Measurements from ENCODE around the gene KRR1. TPM values are rescaled to one million over a fixed set of nuclear protein-coding genes. Genes with fewer than 3 reads are reported as not detected.

The KRR1 gene
- total RNA-seq, 1 donor, result 45.6 TPM

DNA sequence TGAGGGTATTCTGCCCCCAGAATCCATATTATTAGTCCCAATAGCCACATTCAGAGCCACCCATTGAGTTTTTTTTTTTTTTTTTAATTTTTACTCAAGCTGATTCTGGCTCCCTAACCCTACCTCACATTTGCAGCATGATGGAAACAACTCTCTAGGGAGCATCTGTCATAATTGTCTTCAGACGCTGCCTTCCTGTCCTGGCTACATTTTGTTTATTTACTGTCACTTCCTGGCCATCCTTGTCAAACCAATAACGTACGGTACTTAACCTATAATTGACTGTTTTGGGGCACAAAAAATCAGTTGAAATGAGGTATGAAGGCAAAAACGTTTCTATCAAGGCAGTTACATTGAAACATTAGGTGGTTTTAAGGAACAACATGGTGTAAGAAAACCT, 28.8 kb downstream of the KRR1 start:
- H2AFZ ChIP-seq (ENCODE audit: low read length), result no peak overlapping the region
- H3K4me3 ChIP-seq (ENCODE audit: insufficient read depth, low read length), result peak overlapping the region; percentile 72
- H3K27ac ChIP-seq (ENCODE audit: low read depth, low read length), result peak overlapping the region; percentile 89
- DNase-seq (ENCODE audit: insufficient read length, low spot score, missing footprints), result no peak
- H3K4me1 ChIP-seq (ENCODE audit: insufficient read depth, low read length), result peaks cover 74% of the 10 kb centered on the region
- peak overlapping the region; percentile 90 for H3K4me2 ChIP-seq (ENCODE audit: insufficient read depth, low read length)
- no peaks in the 10 kb centered on the region for H3K9me3 ChIP-seq (ENCODE audit: low read depth, low read length)
- H3K27me3 ChIP-seq (ENCODE audit: insufficient read depth, low read length), result no peaks in the 10 kb centered on the region
- TF ChIP-seq, protein P1, sequence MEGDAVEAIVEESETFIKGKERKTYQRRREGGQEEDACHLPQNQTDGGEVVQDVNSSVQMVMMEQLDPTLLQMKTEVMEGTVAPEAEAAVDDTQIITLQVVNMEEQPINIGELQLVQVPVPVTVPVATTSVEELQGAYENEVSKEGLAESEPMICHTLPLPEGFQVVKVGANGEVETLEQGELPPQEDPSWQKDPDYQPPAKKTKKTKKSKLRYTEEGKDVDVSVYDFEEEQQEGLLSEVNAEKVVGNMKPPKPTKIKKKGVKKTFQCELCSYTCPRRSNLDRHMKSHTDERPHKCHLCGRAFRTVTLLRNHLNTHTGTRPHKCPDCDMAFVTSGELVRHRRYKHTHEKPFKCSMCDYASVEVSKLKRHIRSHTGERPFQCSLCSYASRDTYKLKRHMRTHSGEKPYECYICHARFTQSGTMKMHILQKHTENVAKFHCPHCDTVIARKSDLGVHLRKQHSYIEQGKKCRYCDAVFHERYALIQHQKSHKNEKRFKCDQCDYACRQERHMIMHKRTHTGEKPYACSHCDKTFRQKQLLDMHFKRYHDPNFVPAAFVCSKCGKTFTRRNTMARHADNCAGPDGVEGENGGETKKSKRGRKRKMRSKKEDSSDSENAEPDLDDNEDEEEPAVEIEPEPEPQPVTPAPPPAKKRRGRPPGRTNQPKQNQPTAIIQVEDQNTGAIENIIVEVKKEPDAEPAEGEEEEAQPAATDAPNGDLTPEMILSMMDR (IDR thresholded peaks at IDR 0.05; ENCODE audit: extremely low read depth, low read depth, low read length), result no peak
- H3K36me3 ChIP-seq (ENCODE audit: insufficient read depth, low read length), result peaks cover 48% of the 10 kb centered on the region
- no peaks in the 10 kb centered on the region for H4K20me1 ChIP-seq (ENCODE audit: insufficient read depth, low read length)
- H3K79me2 ChIP-seq (ENCODE audit: insufficient read depth, low read length), result peaks cover 65% of the 10 kb centered on the region

DNA sequence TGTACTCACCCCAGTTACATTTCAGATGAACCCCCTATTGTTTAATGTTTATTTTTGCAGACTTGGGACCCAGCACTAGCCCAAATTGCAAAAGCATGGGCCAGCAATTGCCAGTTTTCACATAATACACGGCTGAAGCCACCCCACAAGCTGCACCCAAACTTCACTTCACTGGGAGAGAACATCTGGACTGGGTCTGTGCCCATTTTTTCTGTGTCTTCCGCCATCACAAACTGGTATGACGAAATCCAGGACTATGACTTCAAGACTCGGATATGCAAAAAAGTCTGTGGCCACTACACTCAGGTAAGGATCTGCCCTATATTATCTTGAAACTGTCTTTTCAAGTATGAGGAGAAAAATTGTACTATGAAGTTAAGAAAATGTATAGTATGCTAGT, 29.6 kb downstream of the KRR1 start:
- TF ChIP-seq, protein P1 (IDR thresholded peaks at IDR 0.05; ENCODE audit: extremely low read depth, low read depth, low read length), result no peak

DNA sequence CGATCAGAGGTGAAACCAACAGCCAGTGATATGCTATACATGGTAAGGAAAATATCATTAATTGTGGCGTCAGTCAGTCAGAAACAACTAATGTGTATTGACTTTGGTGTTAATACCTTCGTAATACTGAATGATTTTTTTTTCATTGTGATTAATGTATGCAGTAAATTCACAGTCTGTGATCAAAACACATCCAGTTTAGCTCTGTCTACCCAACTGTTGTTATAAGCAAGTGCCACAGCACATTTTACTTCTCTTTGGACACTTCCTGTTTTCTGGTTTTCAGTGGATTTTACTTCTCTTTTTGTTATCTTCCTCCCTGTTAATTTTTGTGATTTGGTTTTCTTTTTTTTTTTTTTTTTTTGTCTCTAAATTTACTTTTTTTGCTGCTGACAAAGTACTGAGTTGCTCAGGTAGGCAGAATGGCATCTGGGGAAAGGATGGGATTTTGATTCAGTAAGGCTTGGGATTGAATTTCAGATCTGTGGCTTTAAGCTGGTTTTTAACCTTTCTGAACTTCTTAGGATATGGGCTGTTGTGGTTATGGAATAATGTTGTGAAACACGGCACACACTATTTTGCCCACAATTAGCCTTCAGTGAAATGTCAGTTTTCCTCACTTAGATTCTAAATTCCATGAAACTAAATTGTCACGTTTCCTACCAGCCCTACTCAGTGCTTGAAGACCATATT, 30.2 kb downstream of the KRR1 start:
- H4K20me1 ChIP-seq (ENCODE audit: insufficient read depth, low read length), result no peaks in the 10 kb centered on the region
- no peak for DNase-seq (ENCODE audit: insufficient read length, low spot score, missing footprints)
- no peaks in the 10 kb centered on the region for H3K9me3 ChIP-seq (ENCODE audit: low read depth, low read length)
- peak overlapping the region; percentile 72 for H3K4me3 ChIP-seq (ENCODE audit: insufficient read depth, low read length)
- H3K4me2 ChIP-seq (ENCODE audit: insufficient read depth, low read length), result peak overlapping the region; percentile 90
- H3K27me3 ChIP-seq (ENCODE audit: insufficient read depth, low read length), result no peaks in the 10 kb centered on the region
- H2AFZ ChIP-seq (ENCODE audit: low read length), result no peak overlapping the region
- peaks cover 60% of the 10 kb centered on the region for H3K4me1 ChIP-seq (ENCODE audit: insufficient read depth, low read length)
- TF ChIP-seq, protein P1 (IDR thresholded peaks at IDR 0.05; ENCODE audit: extremely low read depth, low read depth, low read length), result no peak
- H3K79me2 ChIP-seq (ENCODE audit: insufficient read depth, low read length), result peaks cover 50% of the 10 kb centered on the region
- H3K36me3 ChIP-seq (ENCODE audit: insufficient read depth, low read length), result peaks cover 34% of the 10 kb centered on the region
- H3K27ac ChIP-seq (ENCODE audit: low read depth, low read length), result peak overlapping the region; percentile 89

More for the DNA sequence above, 29.6 kb downstream of the KRR1 start:
- no peak overlapping the region for H2AFZ ChIP-seq (ENCODE audit: low read length)
- H3K36me3 ChIP-seq (ENCODE audit: insufficient read depth, low read length), result peaks cover 39% of the 10 kb centered on the region
- no peak for DNase-seq (ENCODE audit: insufficient read length, low spot score, missing footprints)
- peaks cover 56% of the 10 kb centered on the region for H3K79me2 ChIP-seq (ENCODE audit: insufficient read depth, low read length)
- no peaks in the 10 kb centered on the region for H3K9me3 ChIP-seq (ENCODE audit: low read depth, low read length)
- H3K4me2 ChIP-seq (ENCODE audit: insufficient read depth, low read length), result peak overlapping the region; percentile 90
- H3K4me1 ChIP-seq (ENCODE audit: insufficient read depth, low read length), result peaks cover 65% of the 10 kb centered on the region
- H3K27me3 ChIP-seq (ENCODE audit: insufficient read depth, low read length), result no peaks in the 10 kb centered on the region
- H3K27ac ChIP-seq (ENCODE audit: low read depth, low read length), result peak overlapping the region; percentile 89
- H4K20me1 ChIP-seq (ENCODE audit: insufficient read depth, low read length), result no peaks in the 10 kb centered on the region
- peak overlapping the region; percentile 72 for H3K4me3 ChIP-seq (ENCODE audit: insufficient read depth, low read length)

DNA sequence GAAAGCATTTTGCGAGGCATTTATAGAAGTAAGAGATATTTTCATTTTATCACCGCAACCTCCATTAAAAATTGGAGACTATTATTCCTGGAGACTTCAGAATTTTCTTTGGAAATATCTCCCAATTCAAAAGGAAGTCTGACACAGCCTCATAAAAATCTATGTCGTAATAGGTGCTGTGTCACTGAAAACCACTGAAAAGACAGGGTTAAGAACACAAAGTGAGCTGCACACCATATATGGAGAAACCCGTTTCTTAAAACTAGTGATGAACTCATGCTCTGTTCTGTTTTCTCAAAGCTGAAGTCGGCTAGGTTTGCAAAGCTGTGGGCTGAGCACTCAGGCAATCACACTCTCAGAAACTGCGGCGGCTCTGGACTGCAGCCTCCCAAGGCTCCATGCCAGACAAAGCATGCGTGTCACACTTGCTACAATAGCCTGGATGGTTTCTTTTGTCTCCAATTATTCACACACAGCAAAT, 30.9 kb downstream of the KRR1 start, which contains the start of gene GLIPR1:
Gene GLIPR1 (plus strand): TSS at position 287 of the 481 bp plus-strand sequence. CDS start 126 bp downstream, at position 413.
- Histone ChIP-seq H2AFZ (ENCODE audit: low read length) (peak within 1 kb of the TSS; percentile 7), H3K4me2 (ENCODE audit: insufficient read depth, low read length) (peak within 1 kb of the TSS; percentile 90), H4K20me1 (ENCODE audit: insufficient read depth, low read length) (no peaks in the 10 kb centered on the region), H3K36me3 (ENCODE audit: insufficient read depth, low read length) (peaks cover 29% of the 10 kb centered on the region), H3K9me3 (ENCODE audit: low read depth, low read length) (no peaks in the 10 kb centered on the region), H3K4me3 (ENCODE audit: insufficient read depth, low read length) (peak within 1 kb of the TSS; percentile 72), H3K79me2 (ENCODE audit: insufficient read depth, low read length) (peaks cover 44% of the 10 kb centered on the region), H3K27ac (ENCODE audit: low read depth, low read length) (peak within 1 kb of the TSS; percentile 89), H3K4me1 (ENCODE audit: insufficient read depth, low read length) (peaks cover 54% of the 10 kb centered on the region), H3K27me3 (ENCODE audit: insufficient read depth, low read length) (no peaks in the 10 kb centered on the region)
- TF ChIP-seq, protein P1 (IDR thresholded peaks at IDR 0.05; ENCODE audit: extremely low read depth, low read depth, low read length), result no peak
- peak; percentile 70 for DNase-seq (ENCODE audit: insufficient read length, low spot score, missing footprints)

All from osteoblast (primary cell).